ENCODE results near the gene NEK7. TPM values are rescaled to one million over a fixed set of nuclear protein-coding genes. Genes with fewer than 3 reads are reported as not detected.

The NEK7 gene
- total and polyA plus RNA-seq, 2 of the 4 experiments (the other 2 are of a cell fraction) = 89.0 to 467 TPM

- Histone ChIP-seq H2AK9ac (replicated peaks; ENCODE audit: low read depth, low read length, poor library complexity) (no peak overlapping the region), H2BK5ac (ENCODE audit: low read depth, low read length, poor library complexity, severe bottlenecking) (peak overlapping the region; percentile 98), H3K18ac (ENCODE audit: low read depth, low read length) (peak overlapping the region; percentile 75; the same call in 1 of the 2 replicates), H3K56ac (ENCODE audit: extremely low read depth, insufficient read depth, low read length) (no peak overlapping the region), H3K36me3 (ENCODE audit: control insufficient read depth, insufficient read depth, low read length) (peaks cover 2% of the 10 kb centered on the region; the same call in 1 of the 2 replicates), H3K9me3 (ENCODE audit: control insufficient read depth, insufficient read depth, low read length) (no peaks in the 10 kb centered on the region; the same call in 1 of the 2 replicates), H2AK5ac (ENCODE audit: low read depth, low read length) (no peak overlapping the region; the same call in 1 of the 2 replicates), H2BK15ac (ENCODE audit: low read depth, low read length) (no peak overlapping the region), H3K4me3 (ENCODE audit: insufficient read depth, low read depth, low read length) (no peak overlapping the region), H3K23ac (ENCODE audit: low read depth, low read length) (no peak overlapping the region; the same call in 1 of the 2 replicates), H3K4me2 (ENCODE audit: low read depth, low read length) (no peak overlapping the region), H2AFZ (replicated peaks; ENCODE audit: low read length, poor library complexity) (no peak overlapping the region), H3K27ac (ENCODE audit: insufficient read depth, low read length) (no peak overlapping the region), H4K91ac (ENCODE audit: insufficient read depth, low read depth, low read length) (no peak overlapping the region), H4K8ac (ENCODE audit: low read depth in 2 of 2, low read length in 2 of 2) (peak overlapping the region; percentile 31 to 61; a peak in 2 of 4 replicates), H3K4ac (ENCODE audit: low read depth, low read length) (peak overlapping the region; percentile 4; the same call in 1 of the 2 replicates), H3K4me1 (ENCODE audit: control insufficient read depth, insufficient read depth, low read length) (peaks cover 3% of the 10 kb centered on the region), H2BK20ac (ENCODE audit: low read depth, low read length) (no peak overlapping the region; the same call in 1 of the 2 replicates), H3K14ac (replicated peaks; ENCODE audit: low read depth, low read length) (no peak overlapping the region; the same call in 1 of the 2 replicates), H3K79me1 (ENCODE audit: low read depth in 1 of 2, low read length in 2 of 2) (peaks cover 9 to 27% of the 10 kb centered on the region in 2 experiments), H4K5ac (ENCODE audit: low read depth, low read length) (peak overlapping the region; percentile 55; the same call in 1 of the 2 replicates), H3K9ac (ENCODE audit: low read depth, low read length) (no peak overlapping the region), H3K9me1 (ENCODE audit: insufficient read depth, low read length) (no peaks in the 10 kb centered on the region), H2BK120ac (ENCODE audit: low read depth, low read length) (peak overlapping the region; percentile 52; the same call in 1 of the 2 replicates), H4K20me1 (ENCODE audit: insufficient read depth, low read length) (no peaks in the 10 kb centered on the region), H3K27me3 (ENCODE audit: control insufficient read depth, insufficient read depth, low read length) (no peaks in the 10 kb centered on the region)
- in situ Hi-C loops (cut with MboI; ENCODE audit: low sequenced_read_pairs) = no loop called here
- intact Hi-C loops (cut with micrococcal nuclease) = loop anchor here (5.0 to 10.0 kb wide), 3 partner anchors 102 to 189 kb away; partner anchors contain the start of gene NEK7
- BruUV-seq (replicated peaks) = no TSS peak
- ATAC-seq (ENCODE audit: low read depth) (no peak), DNase-seq (no peak)
- no CpG with 5 or more reads among the region's 1 CpG for WGBS, 2 experiments (ENCODE audit: extremely low coverage in 2 of 2, insufficient read length in 1 of 2)
- dilution Hi-C loops (cut with HindIII; ENCODE audit: low sequenced_read_pairs, unreplicated experiment) = no loop called here
- ChIA-PET POLR2A (ENCODE audit: unreplicated experiment) (no interaction called here), CTCF (interaction anchor here (0.8 kb wide), 1 partner anchor 120 kb away, joined by 3 read pairs; no protein-coding TSS in a partner anchor)
- no peak for TF ChIP-seq ELK1 (IDR thresholded peaks at IDR 0.05; ENCODE audit: borderline replicate concordance, low read depth, low read length)
- no peak for TF ChIP-seq RFX5 (IDR thresholded peaks at IDR 0.05; ENCODE audit: low read depth, low read length)
- TF ChIP-seq SMC3 (IDR thresholded peaks at IDR 0.05; ENCODE audit: low read depth, low read length) = no peak
- no peak for TF ChIP-seq CTCF (conservative IDR thresholded peaks at IDR 0.05; ENCODE audit: low read depth, low read length)
- no peak for TF ChIP-seq POLR2A (IDR thresholded peaks at IDR 0.05; ENCODE audit: low read depth, low read length)
- TF ChIP-seq USF2 (IDR thresholded peaks at IDR 0.05; ENCODE audit: low read depth, low read length) = no peak
- no peak for TF ChIP-seq RCOR1 (IDR thresholded peaks at IDR 0.05; ENCODE audit: insufficient replicate concordance, low read length)
- no peak for TF ChIP-seq FOS (IDR thresholded peaks at IDR 0.05; ENCODE audit: low read depth, low read length)
- TF ChIP-seq CEBPB (IDR thresholded peaks at IDR 0.05; ENCODE audit: low read depth, low read length) = no peak
- no peak for TF ChIP-seq MAZ (IDR thresholded peaks at IDR 0.05; ENCODE audit: borderline replicate concordance, low read depth, low read length)
- TF ChIP-seq BHLHE40 (IDR thresholded peaks at IDR 0.05; ENCODE audit: low read depth, low read length) = no peak
- TF ChIP-seq MXI1 (IDR thresholded peaks at IDR 0.05; ENCODE audit: borderline replicate concordance, low read depth, low read length) = no peak
- TF ChIP-seq RAD21 (IDR thresholded peaks at IDR 0.05; ENCODE audit: low read length) = no peak
- TF ChIP-seq MAFK (IDR thresholded peaks at IDR 0.05; ENCODE audit: low read depth, low read length) = no peak
- no peak for TF ChIP-seq NFE2L2 (IDR thresholded peaks at IDR 0.05; ENCODE audit: low read depth, low read length)
Observed at GRCh38 chr1:198273748-198274295, 117.0 kb downstream of the NEK7 start.
